ENCODE results near the gene MAGEE1. TPM values are rescaled to one million over a fixed set of nuclear protein-coding genes. Genes with fewer than 3 reads are reported as not detected.

The MAGEE1 gene
- 1.3 and 3.6 TPM in 2 replicates for total RNA-seq (2014; rRNA removed; shearing (Covaris generic))

GRCh38 chrX:76427560-76428242, at the start of gene MAGEE1:
Gene MAGEE1, plus strand, starts transcription at chrX:76427710. Its CDS starts 221 bp downstream, at chrX:76427931.
- DNase-seq (ENCODE audit: low read depth), result peak; percentile 73

GRCh38 chrX:76398970-76399369, 28.5 kb upstream of the MAGEE1 start:
- DNase-seq (ENCODE audit: low read depth), result no peak

GRCh38 chrX:76407795-76408194, 19.7 kb upstream of the MAGEE1 start:
- no peak for DNase-seq (ENCODE audit: low read depth)

GRCh38 chrX:76420237-76420636, 7.3 kb upstream of the MAGEE1 start:
- DNase-seq (ENCODE audit: low read depth), result no peak

- no peak for DNase-seq (ENCODE audit: low read depth)
These were observed 977 bp downstream of the MAGEE1 start for GRCh38 chrX:76428243-76429130.

GRCh38 chrX:76433219-76433618, 5.7 kb downstream of the MAGEE1 start:
- DNase-seq (ENCODE audit: low read depth), result no peak

GRCh38 chrX:76434103-76434741, 6.7 kb downstream of the MAGEE1 start:
- no peak for DNase-seq (ENCODE audit: low read depth)

GRCh38 chrX:76439188-76439587, 11.7 kb downstream of the MAGEE1 start:
- DNase-seq (ENCODE audit: low read depth), result no peak

GRCh38 chrX:76453737-76454406, 26.4 kb downstream of the MAGEE1 start:
- DNase-seq (ENCODE audit: low read depth), result no peak

GRCh38 chrX:76454456-76454927, 27.0 kb downstream of the MAGEE1 start:
- peak; percentile 18 for DNase-seq (ENCODE audit: low read depth)

GRCh38 chrX:76477353-76477752, 49.8 kb downstream of the MAGEE1 start:
- no peak for DNase-seq (ENCODE audit: low read depth)
